GM21737 (cell line): ENCODE data around the gene ARL16.
A peak's percentile ranks its signal among the peaks of the same experiment; 100 is the strongest.
"Not testable (repeated sequence)": the region's sequence is repeated elsewhere in the genome, so short reads cannot be mapped to it uniquely, and the experiment has no call there.

Experiments used
- ATAC-seq: cut with Tn5 transposase; IDR thresholded peaks from one replicate; pipeline ENCODE4 v1.9.1; 2021; ENCODE audit warnings: mild to moderate bottlenecking, moderate library complexity; ENCODE audit not compliant: unreplicated experiment

ARL16 gene

DNA sequence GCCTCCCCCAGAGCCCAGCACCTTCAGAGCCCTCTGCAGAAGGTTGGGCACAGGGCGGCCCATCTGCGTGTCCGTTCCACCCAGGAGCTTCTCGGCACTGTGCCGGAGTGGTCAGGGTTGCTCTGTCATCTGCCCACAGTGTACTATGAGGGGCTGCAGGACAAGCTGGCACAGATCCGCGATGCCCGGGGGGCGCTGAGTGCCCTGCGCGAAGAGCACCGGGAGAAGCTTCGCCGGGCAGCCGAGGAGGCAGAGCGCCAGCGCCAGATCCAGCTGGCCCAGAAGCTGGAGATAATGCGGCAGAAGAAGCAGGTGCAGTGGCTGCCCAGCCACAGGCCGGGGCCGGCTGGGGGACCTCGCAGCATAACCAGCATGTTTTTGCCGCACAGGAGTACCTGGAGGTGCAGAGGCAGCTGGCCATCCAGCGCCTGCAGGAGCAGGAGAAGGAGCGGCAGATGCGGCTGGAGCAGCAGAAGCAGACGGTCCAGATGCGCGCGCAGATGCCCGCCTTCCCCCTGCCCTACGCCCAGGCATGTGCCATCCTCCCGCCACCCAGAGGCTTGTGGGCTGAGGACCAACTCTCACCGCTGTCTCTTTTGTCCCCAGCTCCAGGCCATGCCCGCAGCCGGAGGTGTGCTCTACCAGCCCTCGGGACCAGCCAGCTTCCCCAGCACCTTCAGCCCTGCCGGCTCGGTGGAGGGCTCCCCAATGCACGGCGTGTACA, 12.8 kb upstream of the ARL16 start:
- ATAC-seq = no peak

- ATAC-seq = no peak
These were observed 12.2 kb upstream of the ARL16 start for GRCh38 chr17:81695801-81696200.

DNA sequence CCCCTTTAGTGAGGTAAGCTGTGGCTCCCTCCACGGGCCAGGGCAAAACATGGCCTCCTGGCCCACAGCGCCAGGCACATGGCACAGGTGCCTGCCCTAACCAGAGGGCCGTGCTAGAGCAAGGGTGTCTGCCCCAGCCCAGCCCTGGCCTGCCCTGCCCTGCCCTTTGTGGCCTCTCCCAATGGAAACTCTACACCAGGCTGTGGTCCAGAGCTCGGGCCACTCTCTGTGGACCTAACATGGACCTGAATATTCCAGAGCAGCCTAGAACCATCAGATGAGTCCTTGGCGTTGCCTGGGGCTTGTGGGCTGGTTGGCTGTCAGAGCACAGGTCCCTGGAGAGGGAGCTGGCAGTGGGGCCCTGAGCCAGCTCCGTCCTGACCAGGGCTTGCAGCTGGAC, 11.6 kb upstream of the ARL16 start:
- no peak for ATAC-seq

GRCh38 chr17:81694810-81695209, 11.2 kb upstream of the ARL16 start:
- no peak for ATAC-seq

- no peak for ATAC-seq
These were observed 10.1 kb upstream of the ARL16 start for GRCh38 chr17:81693509-81694210.

- no peak for ATAC-seq
These were observed 8.0 kb upstream of the ARL16 start for GRCh38 chr17:81691608-81692007.

- no peak for ATAC-seq
These were observed 7.6 kb upstream of the ARL16 start for GRCh38 chr17:81691196-81691595.

- no peak for ATAC-seq
These were observed 7.0 kb upstream of the ARL16 start for GRCh38 chr17:81690549-81690948.

DNA sequence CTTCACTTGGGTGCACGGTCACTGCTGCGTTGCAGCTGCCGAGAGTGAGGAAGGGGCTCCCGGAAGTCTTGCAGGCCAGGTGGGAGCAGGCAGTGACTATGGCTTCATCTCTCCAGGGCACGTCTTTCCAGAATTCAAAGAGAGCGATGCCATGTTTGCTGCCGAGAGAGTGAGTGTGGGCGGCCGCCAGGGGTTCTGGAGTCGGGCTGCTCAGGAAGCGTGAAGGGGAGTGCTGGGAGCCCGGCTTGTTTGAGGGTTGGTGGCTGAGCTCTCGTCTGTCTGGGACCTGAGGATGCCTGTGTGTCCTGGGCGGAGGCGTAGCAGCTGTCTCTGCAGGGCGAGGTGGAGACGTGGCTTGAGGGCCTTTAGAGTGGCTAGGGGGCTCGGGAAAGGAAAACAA, 6.5 kb upstream of the ARL16 start:
- ATAC-seq = no peak

- no peak for ATAC-seq
These were observed 5.0 kb upstream of the ARL16 start for GRCh38 chr17:81688616-81689015.

DNA sequence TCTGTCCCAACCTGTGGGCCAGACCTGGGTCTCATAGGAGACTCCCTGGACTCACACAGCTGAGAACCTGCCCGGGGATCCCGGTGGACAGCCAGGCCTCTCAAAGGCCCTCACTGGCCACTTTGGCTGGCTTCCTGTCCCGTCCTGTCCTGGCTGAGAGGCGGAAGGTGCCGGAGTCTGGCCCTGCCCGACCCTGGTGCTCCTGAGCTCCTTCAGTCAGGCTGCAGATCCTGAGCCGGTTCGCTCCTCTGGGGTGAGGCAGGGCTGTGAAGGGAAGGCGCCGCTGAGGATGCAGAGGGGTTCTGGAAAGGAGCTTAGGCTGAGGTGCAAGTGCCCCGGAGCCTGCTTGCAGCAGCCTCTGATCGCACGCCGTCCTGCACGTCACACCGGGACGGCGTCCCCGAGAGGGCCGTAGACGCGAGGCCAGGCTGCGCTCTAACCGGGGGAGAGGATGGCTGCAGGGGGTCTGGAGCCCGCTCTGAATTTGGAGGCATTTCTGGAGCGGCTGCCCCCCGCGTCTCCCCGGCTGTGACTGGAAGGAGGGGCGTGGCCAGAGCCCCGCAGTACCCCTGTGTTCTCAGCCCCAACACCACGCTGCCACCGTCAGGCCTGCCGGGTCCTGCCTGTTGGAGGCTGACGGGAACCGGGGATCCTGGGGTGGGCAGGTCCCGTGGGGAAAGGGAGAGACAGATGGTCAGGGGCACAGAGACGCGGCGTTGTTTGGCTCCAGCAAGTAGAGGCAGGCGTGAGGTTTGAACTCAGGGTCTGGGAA, 4.4 kb upstream of the ARL16 start:
- ATAC-seq = no peak

DNA sequence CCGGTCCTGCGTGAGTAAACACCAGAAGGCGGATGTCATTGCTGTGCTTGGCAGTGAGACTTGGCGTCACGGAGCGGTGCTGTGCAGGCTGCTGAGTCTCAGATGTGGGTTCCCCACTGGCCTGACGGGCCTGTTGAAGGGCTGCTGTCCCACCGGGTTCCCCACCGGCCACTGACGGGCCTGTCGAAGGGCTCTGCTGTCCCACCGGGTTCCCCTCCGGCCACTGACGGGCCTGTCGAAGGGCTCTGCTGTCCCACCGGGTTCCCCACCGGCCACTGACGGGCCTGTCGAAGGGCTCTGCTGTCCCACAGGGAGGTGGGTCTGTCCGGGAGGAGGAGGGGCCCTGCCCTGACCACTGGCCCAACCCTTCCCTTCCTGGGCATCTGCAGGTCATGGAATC, 3.0 kb upstream of the ARL16 start:
- ATAC-seq = no peak

- ATAC-seq = no peak
These were observed 1.5 kb upstream of the ARL16 start for GRCh38 chr17:81685108-81685507.

DNA sequence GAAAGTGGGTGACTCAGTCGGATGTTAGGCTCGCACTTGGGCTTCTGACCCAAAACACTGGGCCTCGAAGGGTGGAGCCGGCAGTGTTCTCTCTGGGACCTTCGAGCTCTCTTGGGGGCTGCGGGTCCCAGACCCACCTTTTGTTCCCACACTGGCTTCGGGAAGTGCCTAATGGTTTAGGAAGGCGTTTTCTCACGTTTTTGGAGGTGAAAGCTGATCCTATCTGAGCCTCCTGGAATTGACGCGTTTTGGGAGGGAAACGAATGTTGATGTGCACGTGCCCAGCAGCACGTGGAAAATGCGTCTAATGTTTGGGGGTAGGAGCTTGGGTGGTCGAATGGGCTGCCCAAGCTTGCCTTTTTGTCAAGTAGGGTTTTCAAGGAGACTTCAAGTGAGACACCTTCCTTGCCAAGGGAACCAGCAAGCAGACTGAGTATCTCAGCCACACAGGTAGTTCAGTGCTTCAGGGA, 880 bp upstream of the ARL16 start:
- no peak for ATAC-seq

- peak; percentile 25 for ATAC-seq
These were observed 401 bp downstream of the ARL16 start for GRCh38 chr17:81683208-81683583.

GRCh38 chr17:81682565-81683207, 911 bp downstream of the ARL16 start:
- no peak for ATAC-seq

GRCh38 chr17:81681672-81682071, 1.9 kb downstream of the ARL16 start:
- no peak for ATAC-seq

DNA sequence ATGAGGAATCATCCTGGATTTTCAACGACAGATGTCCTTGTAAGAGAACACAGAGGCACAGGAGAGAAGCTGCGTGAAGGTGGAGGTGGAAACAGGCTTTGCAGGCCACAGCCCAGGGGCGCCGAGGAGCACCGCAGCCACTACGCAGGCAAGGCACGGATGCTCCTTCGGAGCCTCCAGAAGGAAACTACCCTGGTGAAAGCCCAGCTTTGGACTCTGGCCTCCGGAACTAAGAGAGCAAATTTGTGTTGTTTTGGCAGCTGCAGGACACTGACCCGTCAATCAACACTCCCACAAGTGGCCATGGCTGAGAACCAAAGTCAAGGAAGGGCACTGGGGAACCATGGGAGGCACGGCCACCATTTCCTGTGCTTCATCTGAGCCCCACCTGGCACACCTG, 3.4 kb downstream of the ARL16 start:
- ATAC-seq = no peak

GRCh38 chr17:81676906-81677305, 6.7 kb downstream of the ARL16 start:
- no peak for ATAC-seq

DNA sequence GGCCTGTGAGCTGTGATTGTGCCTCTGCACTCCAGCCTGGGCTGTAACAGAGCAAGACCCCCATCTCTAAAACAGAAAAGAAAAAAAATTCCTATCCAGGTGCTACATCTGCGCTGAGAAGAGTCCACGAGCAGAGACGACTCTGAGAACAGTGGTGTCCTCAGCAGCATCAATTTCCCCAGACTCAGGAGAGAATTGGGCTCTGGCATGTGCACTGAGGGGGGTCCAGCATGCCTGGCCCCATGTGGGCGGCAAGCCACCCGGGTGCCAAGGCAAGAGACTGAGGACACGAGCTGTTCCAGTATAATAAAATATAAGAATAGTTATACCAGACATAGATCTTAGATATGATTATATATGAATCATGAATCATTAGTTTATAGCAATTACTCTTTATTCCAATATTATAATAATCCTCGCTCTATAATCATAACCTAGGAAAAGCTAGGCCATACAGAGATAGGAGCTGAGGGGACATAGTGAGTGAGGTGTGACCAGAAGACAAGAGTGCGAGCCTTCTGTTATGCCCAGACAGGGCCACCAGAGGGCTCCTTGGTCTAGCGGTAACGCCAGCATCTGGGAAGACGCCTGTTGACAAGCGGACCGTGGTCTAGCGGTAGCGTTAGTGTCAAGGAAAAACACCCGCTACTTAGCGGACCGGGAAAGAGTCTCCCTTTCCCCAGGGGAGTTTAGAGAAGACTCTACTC, 7.9 kb downstream of the ARL16 start:
- not testable (repeated sequence) for ATAC-seq
